ENCODE measurements around the gene SPRR4.

Gene SPRR4, protein sequence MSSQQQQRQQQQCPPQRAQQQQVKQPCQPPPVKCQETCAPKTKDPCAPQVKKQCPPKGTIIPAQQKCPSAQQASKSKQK

DNA sequence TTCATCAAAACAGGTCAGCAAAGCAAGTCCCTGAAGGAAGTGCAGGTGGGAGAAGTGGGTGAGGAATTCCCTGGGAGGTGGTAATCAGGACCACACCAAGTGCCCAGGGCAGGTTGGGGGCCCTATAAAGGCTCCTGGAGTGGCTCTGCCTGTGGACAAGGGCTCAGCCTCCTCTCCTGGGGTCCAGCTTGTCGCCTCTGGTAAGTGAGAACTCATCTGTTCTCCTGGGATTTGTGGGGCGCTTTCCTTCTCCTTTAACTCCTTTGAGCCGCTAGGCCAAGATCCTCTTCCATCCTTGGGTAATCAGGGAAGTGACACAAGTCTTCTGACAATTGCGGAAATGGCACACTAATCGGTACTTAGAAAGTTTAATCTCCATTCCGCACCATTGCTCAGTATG lies at the start of gene SPRR4:
SPRR4 (plus strand) TSS at position 154 of the 400 bp plus-strand sequence. CDS start 1,243 bp downstream, outside the sequence.
- Histone ChIP-seq H3K4me3 (ENCODE audit: low read length) (no peak within 1 kb of the TSS), H3K4me1 (ENCODE audit: low read length) (peaks cover 14% of the 10 kb centered on the region), H3K36me3 (replicated peaks; ENCODE audit: insufficient read depth, low read length) (no peaks in the 10 kb centered on the region), H3K9me3 (replicated peaks; ENCODE audit: insufficient read depth, low read length) (no peaks in the 10 kb centered on the region), H3K27ac (ENCODE audit: low read length) (no peak within 1 kb of the TSS), H3K9me2 (replicated peaks; ENCODE audit: insufficient read depth, low read length) (no peaks in the 10 kb centered on the region), H3K4me2 (ENCODE audit: low read depth, low read length) (no peak within 1 kb of the TSS), H3K9ac (ENCODE audit: low read length) (no peak within 1 kb of the TSS), H2AFZ (ENCODE audit: low read length) (no peak within 1 kb of the TSS), H3F3A (ENCODE audit: insufficient read depth, low read length) (no peaks in the 10 kb centered on the region), H4K20me1 (ENCODE audit: insufficient read depth, low read length) (no peaks in the 10 kb centered on the region), H3K79me2 (ENCODE audit: low read length) (no peaks in the 10 kb centered on the region), H3K27me3 (replicated peaks; ENCODE audit: insufficient read depth, low read length) (no peaks in the 10 kb centered on the region)
- DNase-seq = no peak
- TF ChIP-seq, protein P1, sequence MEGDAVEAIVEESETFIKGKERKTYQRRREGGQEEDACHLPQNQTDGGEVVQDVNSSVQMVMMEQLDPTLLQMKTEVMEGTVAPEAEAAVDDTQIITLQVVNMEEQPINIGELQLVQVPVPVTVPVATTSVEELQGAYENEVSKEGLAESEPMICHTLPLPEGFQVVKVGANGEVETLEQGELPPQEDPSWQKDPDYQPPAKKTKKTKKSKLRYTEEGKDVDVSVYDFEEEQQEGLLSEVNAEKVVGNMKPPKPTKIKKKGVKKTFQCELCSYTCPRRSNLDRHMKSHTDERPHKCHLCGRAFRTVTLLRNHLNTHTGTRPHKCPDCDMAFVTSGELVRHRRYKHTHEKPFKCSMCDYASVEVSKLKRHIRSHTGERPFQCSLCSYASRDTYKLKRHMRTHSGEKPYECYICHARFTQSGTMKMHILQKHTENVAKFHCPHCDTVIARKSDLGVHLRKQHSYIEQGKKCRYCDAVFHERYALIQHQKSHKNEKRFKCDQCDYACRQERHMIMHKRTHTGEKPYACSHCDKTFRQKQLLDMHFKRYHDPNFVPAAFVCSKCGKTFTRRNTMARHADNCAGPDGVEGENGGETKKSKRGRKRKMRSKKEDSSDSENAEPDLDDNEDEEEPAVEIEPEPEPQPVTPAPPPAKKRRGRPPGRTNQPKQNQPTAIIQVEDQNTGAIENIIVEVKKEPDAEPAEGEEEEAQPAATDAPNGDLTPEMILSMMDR (IDR thresholded peaks at IDR 0.05; ENCODE audit: low read length) = no peak
- TF ChIP-seq EZH2 (optimal IDR thresholded peaks at IDR 0.05; ENCODE audit: low read depth, low read length) (no peak), EZH2phosphoT487 (IDR thresholded peaks at IDR 0.05; ENCODE audit: low read length) (no peak)

DNA sequence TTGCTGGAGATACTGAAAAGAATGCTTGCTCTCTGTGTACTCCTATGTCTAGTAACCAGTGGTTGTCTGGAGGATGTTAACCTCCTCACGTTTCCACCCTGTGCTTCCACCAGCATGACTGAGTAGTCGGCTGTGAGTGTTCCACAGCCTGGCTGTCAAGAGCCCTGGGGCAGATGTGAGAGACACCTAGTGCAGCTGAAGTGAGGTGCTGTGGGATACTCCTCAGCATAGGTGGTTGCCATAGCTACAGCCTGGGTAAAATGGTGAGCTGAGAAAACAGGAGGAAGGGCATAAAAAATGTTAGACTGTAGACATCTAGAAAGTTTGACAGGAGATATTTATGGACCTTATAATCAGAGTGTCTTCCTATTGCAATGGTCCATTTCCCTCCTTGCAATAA lies 46.3 kb upstream of the SPRR4 start:
- Histone ChIP-seq H3F3A (ENCODE audit: insufficient read depth, low read length) (no peaks in the 10 kb centered on the region), H4K20me1 (ENCODE audit: insufficient read depth, low read length) (no peaks in the 10 kb centered on the region), H3K79me2 (ENCODE audit: low read length) (no peaks in the 10 kb centered on the region), H3K27me3 (replicated peaks; ENCODE audit: insufficient read depth, low read length) (no peaks in the 10 kb centered on the region), H3K4me1 (ENCODE audit: low read length) (no peaks in the 10 kb centered on the region), H3K9me3 (replicated peaks; ENCODE audit: insufficient read depth, low read length) (no peaks in the 10 kb centered on the region), H3K27ac (ENCODE audit: low read length) (no peak overlapping the region), H3K36me3 (replicated peaks; ENCODE audit: insufficient read depth, low read length) (no peaks in the 10 kb centered on the region), H3K4me2 (ENCODE audit: low read depth, low read length) (no peak overlapping the region), H3K4me3 (ENCODE audit: low read length) (no peak overlapping the region), H2AFZ (ENCODE audit: low read length) (no peak overlapping the region), H3K9ac (ENCODE audit: low read length) (no peak overlapping the region), H3K9me2 (replicated peaks; ENCODE audit: insufficient read depth, low read length) (no peaks in the 10 kb centered on the region)
- TF ChIP-seq EZH2 (optimal IDR thresholded peaks at IDR 0.05; ENCODE audit: low read depth, low read length) = no peak
- TF ChIP-seq, protein P1 (IDR thresholded peaks at IDR 0.05; ENCODE audit: low read length) = no peak
- no peak for TF ChIP-seq EZH2phosphoT487 (IDR thresholded peaks at IDR 0.05; ENCODE audit: low read length)
- no peak for DNase-seq

DNA sequence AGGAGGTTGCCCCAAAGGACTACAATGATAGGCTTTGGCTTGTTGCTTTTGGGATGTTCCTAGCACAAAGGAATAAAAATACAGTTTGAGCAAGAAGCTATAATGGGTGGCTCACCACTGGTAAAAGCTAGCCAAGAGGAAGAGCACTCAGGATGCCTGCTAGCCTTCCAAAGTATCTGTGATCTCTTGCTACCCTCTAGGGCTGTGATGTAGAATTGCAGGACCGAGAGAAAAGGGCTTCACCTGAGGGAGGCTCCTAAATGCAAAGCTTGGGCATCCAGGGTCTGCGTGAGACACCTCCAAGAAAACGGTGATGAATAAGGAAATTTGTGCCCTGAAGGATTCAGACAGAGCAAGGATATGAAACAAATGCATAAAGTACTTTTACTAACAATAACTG lies 44.4 kb upstream of the SPRR4 start:
- no peaks in the 10 kb centered on the region for H3K36me3 ChIP-seq (replicated peaks; ENCODE audit: insufficient read depth, low read length)
- no peak overlapping the region for H3K4me3 ChIP-seq (ENCODE audit: low read length)
- TF ChIP-seq EZH2phosphoT487 (IDR thresholded peaks at IDR 0.05; ENCODE audit: low read length) = no peak
- TF ChIP-seq, protein P1 (IDR thresholded peaks at IDR 0.05; ENCODE audit: low read length) = peak; percentile 68
- H3K27ac ChIP-seq (ENCODE audit: low read length) = no peak overlapping the region
- H3K9me3 ChIP-seq (replicated peaks; ENCODE audit: insufficient read depth, low read length) = no peaks in the 10 kb centered on the region
- no peak overlapping the region for H2AFZ ChIP-seq (ENCODE audit: low read length)
- H3F3A ChIP-seq (ENCODE audit: insufficient read depth, low read length) = no peaks in the 10 kb centered on the region
- peak; percentile 58 for DNase-seq
- no peaks in the 10 kb centered on the region for H3K4me1 ChIP-seq (ENCODE audit: low read length)
- H3K9ac ChIP-seq (ENCODE audit: low read length) = no peak overlapping the region
- H3K79me2 ChIP-seq (ENCODE audit: low read length) = no peaks in the 10 kb centered on the region
- no peaks in the 10 kb centered on the region for H4K20me1 ChIP-seq (ENCODE audit: insufficient read depth, low read length)
- H3K4me2 ChIP-seq (ENCODE audit: low read depth, low read length) = no peak overlapping the region
- no peaks in the 10 kb centered on the region for H3K27me3 ChIP-seq (replicated peaks; ENCODE audit: insufficient read depth, low read length)
- no peaks in the 10 kb centered on the region for H3K9me2 ChIP-seq (replicated peaks; ENCODE audit: insufficient read depth, low read length)

Measured in MM.1S (cell line).